ENCODE data around the gene IL17RD. TPM values are rescaled to one million over a fixed set of nuclear protein-coding genes. Genes with fewer than 3 reads are reported as not detected.

The IL17RD gene
- total RNA-seq, 1 experiment from 2014 or later: 1.2 TPM

GRCh38 chr3:57141719-57142410 is 23.3 kb downstream of the IL17RD start:
- peak; percentile 13 for DNase-seq (ENCODE audit: low read depth, low spot score)
- in situ Hi-C loops (cut with HindIII; ENCODE audit: low pct_unique_long_range_greater_than_20kb, low sequenced_read_pairs): no loop called here

DNA sequence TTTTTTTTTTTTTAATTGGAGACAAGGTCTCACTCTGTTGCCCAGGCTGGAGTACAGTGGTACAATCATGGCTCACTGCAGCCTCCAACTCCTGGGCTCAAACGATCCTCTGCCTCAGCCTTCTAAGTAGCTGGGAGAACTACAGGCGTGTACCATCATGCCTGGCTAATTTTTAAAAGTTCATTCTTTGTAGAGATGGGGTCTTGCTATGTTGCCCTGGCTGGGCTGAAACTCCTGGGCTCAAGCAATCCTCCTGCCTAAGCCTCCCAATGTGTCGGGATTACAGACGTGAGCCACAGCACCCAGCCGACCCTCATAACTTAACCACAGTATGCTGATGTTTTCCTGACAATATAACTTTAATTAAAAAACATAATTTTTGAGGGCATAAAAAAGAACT is 24.3 kb downstream of the IL17RD start:
- DNase-seq (ENCODE audit: low read depth, low spot score): no peak

GRCh38 chr3:57135964-57136719 is 29.0 kb downstream of the IL17RD start:
- in situ Hi-C loops (cut with HindIII; ENCODE audit: low pct_unique_long_range_greater_than_20kb, low sequenced_read_pairs): no loop called here

More for the DNA sequence above, 24.3 kb downstream of the IL17RD start:
- in situ Hi-C loops (cut with HindIII; ENCODE audit: low pct_unique_long_range_greater_than_20kb, low sequenced_read_pairs): no loop called here

DNA sequence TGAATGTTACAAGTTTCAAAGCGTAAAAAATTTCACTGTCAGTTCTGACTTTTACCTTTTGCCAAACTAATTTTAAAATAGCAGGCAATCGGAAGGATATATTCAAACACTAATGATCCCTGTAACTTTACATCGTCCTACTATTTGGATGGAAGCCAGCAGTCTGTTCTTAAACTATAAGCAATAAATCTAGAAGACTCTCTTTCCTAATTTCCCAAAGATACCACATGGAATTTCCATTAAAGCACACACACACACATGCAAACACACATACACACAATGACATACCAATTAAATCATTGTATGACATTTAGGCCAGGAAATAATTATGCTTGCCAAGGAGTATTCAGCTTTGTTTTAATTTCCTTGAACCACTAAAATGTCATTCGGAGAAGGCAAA is 32.0 kb downstream of the IL17RD start:
- in situ Hi-C loops (cut with HindIII; ENCODE audit: low pct_unique_long_range_greater_than_20kb, low sequenced_read_pairs): no loop called here
- no peak for DNase-seq (ENCODE audit: low read depth, low spot score)

More at GRCh38 chr3:57135964-57136719, 29.0 kb downstream of the IL17RD start:
- no peak for DNase-seq (ENCODE audit: low read depth, low spot score)

- in situ Hi-C loops (cut with HindIII; ENCODE audit: low pct_unique_long_range_greater_than_20kb, low sequenced_read_pairs): no loop called here
These were observed 32.5 kb downstream of the IL17RD start for GRCh38 chr3:57132674-57133073.

GRCh38 chr3:57131210-57131588 is 34.0 kb downstream of the IL17RD start:
- no peak for DNase-seq (ENCODE audit: low read depth, low spot score)

More at GRCh38 chr3:57132674-57133073, 32.5 kb downstream of the IL17RD start:
- DNase-seq (ENCODE audit: low read depth, low spot score): peak; percentile 7

GRCh38 chr3:57130571-57131209 is 34.5 kb downstream of the IL17RD start:
- in situ Hi-C loops (cut with HindIII; ENCODE audit: low pct_unique_long_range_greater_than_20kb, low sequenced_read_pairs): no loop called here
- DNase-seq (ENCODE audit: low read depth, low spot score): no peak

More at GRCh38 chr3:57131210-57131588, 34.0 kb downstream of the IL17RD start:
- in situ Hi-C loops (cut with HindIII; ENCODE audit: low pct_unique_long_range_greater_than_20kb, low sequenced_read_pairs): no loop called here

- in situ Hi-C loops (cut with HindIII; ENCODE audit: low pct_unique_long_range_greater_than_20kb, low sequenced_read_pairs): no loop called here
These were observed 36.1 kb downstream of the IL17RD start for GRCh38 chr3:57128826-57129667.

GRCh38 chr3:57127891-57128518 is 37.1 kb downstream of the IL17RD start:
- no peak for DNase-seq (ENCODE audit: low read depth, low spot score)
- in situ Hi-C loops (cut with HindIII; ENCODE audit: low pct_unique_long_range_greater_than_20kb, low sequenced_read_pairs): no loop called here

More at GRCh38 chr3:57128826-57129667, 36.1 kb downstream of the IL17RD start:
- no peak for DNase-seq (ENCODE audit: low read depth, low spot score)

DNA sequence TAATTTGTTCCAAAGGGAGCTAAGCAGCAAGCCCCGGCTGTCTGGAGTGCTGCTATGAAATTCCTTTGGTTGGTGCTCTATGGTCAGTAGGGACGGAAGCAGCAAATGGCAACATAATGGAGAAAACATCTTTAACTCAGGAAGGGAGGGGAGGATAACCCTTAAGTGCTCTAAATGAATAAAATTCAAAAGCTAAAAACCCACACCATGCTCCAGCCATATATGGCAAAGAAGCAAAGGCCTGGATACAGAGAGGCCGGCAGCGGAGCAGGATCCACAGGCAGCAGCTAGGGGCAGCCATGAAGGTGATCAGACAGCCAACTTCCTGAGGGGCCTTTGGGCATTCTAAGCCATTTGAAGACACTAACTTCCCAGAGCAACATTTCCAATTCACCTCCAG is 38.9 kb downstream of the IL17RD start:
- in situ Hi-C loops (cut with HindIII; ENCODE audit: low pct_unique_long_range_greater_than_20kb, low sequenced_read_pairs): no loop called here
- no peak for DNase-seq (ENCODE audit: low read depth, low spot score)

DNA sequence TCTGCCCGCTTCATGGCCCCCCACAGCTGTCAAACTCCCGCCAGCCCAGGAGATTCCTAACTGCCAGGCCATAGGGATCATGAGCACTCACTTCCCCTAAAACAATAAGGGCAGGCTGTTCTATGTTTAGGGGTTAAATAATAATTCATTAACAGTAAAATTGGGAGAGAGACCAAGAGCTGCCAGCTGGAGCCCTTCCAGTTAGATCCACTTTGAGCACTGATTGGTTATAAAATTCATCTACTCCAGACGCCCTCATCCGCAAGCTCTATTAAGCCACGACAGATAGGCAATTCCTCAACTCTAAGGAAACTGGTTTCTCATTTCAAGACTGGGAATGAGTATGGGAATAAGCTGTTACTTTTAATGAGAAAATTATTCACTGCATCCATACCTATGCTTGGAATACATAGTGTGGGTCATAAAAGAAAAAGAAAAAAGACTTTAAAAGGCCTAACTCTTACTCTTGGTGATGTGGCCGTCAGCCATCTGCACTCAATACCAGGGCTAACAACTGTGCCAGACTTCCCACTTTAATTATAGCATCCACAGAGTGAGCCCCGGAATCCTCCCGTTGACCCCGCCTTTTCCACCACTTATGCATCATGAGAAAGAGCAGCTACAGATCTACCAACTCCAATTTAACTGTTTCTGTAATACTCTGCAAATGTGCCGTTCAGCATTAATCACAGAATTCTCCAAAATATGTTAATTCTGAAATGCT is 44.5 kb downstream of the IL17RD start:
- in situ Hi-C loops (cut with HindIII; ENCODE audit: low pct_unique_long_range_greater_than_20kb, low sequenced_read_pairs): no loop called here
- no peak for DNase-seq (ENCODE audit: low read depth, low spot score)

DNA sequence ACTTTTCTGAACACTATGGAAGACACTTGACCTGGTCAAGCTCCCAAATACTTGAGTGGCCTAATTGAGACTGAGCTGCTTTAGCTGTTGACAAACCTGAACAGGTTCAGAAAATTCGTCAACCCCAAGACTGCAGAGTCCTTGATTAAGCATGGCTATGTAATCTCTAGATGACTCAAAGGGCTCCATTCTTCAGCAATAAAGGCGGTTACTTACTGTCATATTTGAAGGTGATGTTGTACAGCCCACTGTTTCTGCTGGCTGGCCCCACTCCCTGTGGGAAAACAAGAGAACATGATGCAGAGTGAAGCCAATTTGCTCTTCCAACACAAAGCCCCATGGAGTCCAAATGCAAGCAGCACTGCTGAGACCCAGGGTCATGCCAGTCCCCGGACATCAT is 45.1 kb downstream of the IL17RD start:
- DNase-seq (ENCODE audit: low read depth, low spot score): no peak
- in situ Hi-C loops (cut with HindIII; ENCODE audit: low pct_unique_long_range_greater_than_20kb, low sequenced_read_pairs): no loop called here

DNA sequence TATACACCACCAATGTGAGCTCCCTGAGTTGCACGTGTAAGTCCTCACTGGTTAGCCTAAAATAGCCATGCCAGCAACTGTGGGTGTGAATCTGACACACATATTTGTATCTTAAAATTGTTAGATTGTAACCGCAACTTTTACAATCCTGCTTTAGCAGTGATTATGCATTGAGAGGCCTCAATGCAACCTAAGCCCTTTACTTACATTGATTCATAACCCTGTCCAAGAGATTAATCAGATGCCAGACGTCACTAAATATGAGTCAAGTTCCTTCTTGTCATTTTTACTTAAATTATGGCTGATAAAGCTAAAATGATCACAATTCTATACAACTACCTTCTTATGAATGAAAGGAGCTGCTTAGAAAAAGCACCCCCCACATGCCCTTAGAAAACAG is 46.9 kb downstream of the IL17RD start:
- DNase-seq (ENCODE audit: low read depth, low spot score): no peak
- in situ Hi-C loops (cut with HindIII; ENCODE audit: low pct_unique_long_range_greater_than_20kb, low sequenced_read_pairs): no loop called here

DNA sequence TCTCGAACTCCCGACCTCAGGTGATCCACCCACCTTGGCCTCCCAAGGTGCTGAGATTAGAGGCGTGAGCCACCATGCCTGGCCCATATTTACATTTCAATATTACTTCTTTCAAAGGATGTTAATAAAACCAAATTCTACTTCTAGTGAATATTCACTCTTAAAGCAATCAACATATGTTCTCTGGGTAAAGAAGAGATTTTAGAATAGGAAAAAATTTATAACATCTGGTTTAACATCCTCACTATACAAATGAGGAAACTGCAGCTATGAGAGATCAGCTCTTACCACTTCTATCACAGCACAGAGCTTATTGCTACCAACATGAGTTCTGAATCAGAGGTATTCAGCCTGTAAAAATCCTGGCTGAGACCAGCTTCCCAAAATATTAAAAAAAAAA is 48.7 kb downstream of the IL17RD start:
- in situ Hi-C loops (cut with HindIII; ENCODE audit: low pct_unique_long_range_greater_than_20kb, low sequenced_read_pairs): no loop called here
- DNase-seq (ENCODE audit: low read depth, low spot score): no peak

DNA sequence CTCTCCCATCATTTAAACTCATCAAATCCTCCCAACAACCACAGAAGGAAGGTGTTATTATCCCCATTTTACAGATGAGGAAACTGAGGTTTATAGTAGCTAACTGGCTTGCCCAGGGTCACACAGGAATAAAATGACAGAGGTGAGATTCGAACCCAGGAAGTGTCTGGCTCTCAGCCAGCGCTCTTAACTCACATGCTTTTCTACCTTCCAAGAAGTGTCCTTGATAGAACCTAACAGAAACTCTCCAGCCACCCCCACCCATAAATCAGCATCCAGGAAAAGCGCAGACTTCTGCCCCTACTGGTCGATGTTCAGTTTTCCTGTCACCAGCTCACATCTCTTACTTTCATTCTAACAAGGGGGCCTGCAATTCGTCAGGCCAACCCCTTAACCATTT is 52.9 kb downstream of the IL17RD start:
- DNase-seq (ENCODE audit: low read depth, low spot score): peak; percentile 47
- in situ Hi-C loops (cut with HindIII; ENCODE audit: low pct_unique_long_range_greater_than_20kb, low sequenced_read_pairs): no loop called here

DNA sequence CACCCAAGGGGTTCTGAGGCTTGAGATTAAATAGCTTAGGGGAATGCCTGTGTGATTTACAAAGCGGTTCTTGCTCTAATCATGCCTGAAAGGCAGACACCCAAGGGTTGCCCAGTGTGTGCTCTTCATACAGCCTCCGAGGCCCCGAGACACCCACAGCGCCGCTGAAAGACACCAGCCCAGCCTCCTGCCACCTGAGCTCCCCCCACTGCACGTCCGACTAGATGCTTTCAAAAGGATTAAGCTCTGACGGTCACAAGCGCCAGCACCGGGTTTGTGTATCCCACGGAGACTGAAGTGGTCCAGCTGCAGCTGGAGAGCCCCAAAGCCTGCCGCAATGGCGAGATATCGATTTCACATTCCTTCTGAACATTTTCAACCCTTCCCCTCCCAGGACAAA is 54.4 kb downstream of the IL17RD start:
- DNase-seq (ENCODE audit: low read depth, low spot score): no peak
- in situ Hi-C loops (cut with HindIII; ENCODE audit: low pct_unique_long_range_greater_than_20kb, low sequenced_read_pairs): no loop called here

DNA sequence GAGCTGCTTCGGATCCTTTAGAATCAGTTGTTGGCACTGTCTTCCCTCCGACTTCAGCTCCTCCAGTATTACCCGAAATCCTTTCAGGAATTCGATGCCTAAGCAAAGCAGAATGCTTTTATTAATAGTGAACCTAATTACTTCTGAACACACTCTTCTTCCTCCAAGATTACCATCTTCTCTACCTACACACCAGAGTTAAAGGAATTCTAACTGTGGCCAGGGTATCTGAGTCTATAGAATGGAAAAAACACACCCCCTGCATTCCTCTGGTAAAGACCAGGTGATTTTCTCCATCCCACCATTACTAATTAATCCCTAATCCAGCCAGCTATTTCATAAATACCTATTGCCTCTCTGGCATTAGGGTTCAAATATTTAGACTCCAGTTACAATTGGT is 54.9 kb downstream of the IL17RD start:
- DNase-seq (ENCODE audit: low read depth, low spot score): no peak
- in situ Hi-C loops (cut with HindIII; ENCODE audit: low pct_unique_long_range_greater_than_20kb, low sequenced_read_pairs): no loop called here
